Forelimb muscle (tissue), 1 donor: ENCODE results near the gene NXPE4. TPM values are rescaled to one million over a fixed set of nuclear protein-coding genes. Genes with fewer than 3 reads are reported as not detected.
"Not testable (repeated sequence)": the region's sequence is repeated elsewhere in the genome, so short reads cannot be mapped to it uniquely, and the experiment has no call there.

Experiments
- DNase-seq: peaks from one replicate; pipeline ENCODE4 v3.0.0-alpha.2; 2013; ENCODE audit warnings: low read depth
- polyA plus RNA-seq: library from polyadenylated mRNA; unstranded; fragments of 120-200 nt; gene quantifications from one replicate; pipeline ENCODE4 v1.2.1, GENCODE V29; 2013; ENCODE audit not compliant: insufficient read length

Gene NXPE4
- polyA plus RNA-seq, 1 donor = not detected

GRCh38 chr11:114610984-114611944 lies 15.7 kb upstream of the NXPE4 start:
- no peak for DNase-seq

DNA sequence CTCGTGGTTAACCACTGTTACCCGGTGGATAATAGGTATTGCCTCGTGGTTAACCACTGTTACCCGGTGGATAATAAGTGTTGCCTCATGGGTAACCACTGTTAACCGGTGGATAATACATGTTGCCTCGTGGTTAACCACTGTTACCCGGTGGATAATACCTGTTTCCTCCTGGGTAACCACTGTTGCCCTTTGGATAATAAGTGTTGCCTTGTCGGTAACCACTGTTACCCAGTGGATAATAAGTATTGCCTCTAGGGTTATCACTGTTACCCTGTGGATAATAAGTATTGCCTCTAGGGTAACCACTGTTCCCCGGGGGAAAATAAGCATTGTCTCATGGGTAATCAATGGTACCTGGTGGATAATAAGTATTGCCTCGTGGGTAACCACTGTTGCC lies 15.0 kb upstream of the NXPE4 start:
- DNase-seq = no peak

DNA sequence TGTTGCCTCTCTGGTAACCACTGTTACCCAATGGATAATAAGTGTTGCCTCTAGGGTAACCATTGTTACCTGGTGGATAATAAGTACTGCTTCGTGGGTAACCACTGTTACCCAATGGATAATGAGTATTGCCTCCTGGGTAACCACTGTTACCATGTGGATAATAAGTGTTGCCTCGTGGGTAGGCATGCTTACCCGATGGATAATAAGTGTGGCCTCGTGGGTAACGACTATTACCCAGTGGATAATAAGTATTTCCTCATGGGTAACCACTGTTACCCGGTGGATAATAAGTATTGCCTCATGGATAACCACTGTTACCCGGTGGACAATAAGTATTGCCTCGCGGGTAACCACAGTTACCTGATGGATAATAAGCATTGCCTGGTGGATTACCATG lies 13.8 kb upstream of the NXPE4 start:
- DNase-seq = no peak

- not testable (repeated sequence) for DNase-seq
These were observed 13.0 kb upstream of the NXPE4 start for GRCh38 chr11:114608605-114609004.

GRCh38 chr11:114607753-114608459 lies 12.3 kb upstream of the NXPE4 start:
- DNase-seq = no peak

- not testable (repeated sequence) for DNase-seq
These were observed 11.2 kb upstream of the NXPE4 start for GRCh38 chr11:114606802-114607075.

GRCh38 chr11:114606003-114606801 lies 10.6 kb upstream of the NXPE4 start:
- no peak for DNase-seq

DNA sequence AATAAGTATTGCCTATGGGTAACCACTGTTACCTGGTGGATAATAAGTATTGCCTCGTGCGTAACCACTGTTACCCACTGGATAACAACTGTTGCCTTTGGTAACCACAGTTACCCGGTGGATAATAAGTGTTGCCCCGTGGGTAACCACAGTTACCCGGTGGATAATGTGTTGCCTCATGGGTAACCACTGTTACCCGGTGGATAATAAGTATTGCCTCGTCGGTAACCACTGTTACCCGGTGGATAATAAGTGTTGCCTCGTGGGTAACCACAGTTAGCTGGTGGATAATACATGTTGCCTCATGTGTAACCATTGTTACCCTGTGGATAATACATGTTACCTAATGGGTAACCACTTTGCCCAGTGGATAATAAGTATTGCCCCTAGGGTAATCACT lies 9.8 kb upstream of the NXPE4 start:
- DNase-seq = no peak

DNA sequence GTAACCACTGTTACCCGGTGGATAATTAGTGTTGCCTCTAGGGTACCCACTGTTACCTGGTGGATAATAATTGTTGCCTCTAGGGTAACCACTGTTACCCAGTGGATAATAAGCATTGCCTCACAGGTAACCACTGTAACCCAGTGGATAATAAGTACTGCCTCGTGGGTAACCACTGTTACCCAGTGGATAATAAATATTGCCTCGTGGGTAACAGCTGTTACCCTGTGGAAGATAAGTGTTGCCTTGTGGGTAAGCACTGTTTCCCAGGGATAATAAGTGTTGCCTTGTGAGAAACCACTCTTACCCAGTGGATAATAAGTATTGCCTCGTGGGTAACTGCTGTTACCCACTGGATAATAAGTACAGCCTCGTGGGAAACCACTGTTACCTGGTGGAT lies 9.3 kb upstream of the NXPE4 start:
- no peak for DNase-seq

GRCh38 chr11:114604179-114604813 lies 8.7 kb upstream of the NXPE4 start:
- DNase-seq = no peak

DNA sequence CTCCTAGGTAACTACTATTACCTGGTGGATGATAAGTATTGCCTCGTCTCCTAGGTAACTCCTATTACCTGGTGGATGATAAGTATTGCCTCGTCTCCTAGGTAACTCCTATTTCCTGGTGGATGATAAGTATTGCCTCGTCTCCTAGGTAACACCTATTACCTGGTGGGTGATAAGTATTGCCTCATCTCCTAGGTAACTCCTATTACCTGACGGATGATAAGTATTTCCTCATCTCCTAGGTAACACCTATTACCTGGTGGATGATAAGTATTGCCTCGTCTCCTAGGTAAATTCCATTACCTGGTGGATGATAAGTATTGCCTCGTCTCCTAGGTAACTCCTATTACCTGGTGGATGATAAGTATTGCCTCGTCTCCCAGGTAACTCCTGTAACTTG lies 7.6 kb upstream of the NXPE4 start:
- not testable (repeated sequence) for DNase-seq

- DNase-seq = no peak
These were observed 2.9 kb upstream of the NXPE4 start for GRCh38 chr11:114598461-114598860.

DNA sequence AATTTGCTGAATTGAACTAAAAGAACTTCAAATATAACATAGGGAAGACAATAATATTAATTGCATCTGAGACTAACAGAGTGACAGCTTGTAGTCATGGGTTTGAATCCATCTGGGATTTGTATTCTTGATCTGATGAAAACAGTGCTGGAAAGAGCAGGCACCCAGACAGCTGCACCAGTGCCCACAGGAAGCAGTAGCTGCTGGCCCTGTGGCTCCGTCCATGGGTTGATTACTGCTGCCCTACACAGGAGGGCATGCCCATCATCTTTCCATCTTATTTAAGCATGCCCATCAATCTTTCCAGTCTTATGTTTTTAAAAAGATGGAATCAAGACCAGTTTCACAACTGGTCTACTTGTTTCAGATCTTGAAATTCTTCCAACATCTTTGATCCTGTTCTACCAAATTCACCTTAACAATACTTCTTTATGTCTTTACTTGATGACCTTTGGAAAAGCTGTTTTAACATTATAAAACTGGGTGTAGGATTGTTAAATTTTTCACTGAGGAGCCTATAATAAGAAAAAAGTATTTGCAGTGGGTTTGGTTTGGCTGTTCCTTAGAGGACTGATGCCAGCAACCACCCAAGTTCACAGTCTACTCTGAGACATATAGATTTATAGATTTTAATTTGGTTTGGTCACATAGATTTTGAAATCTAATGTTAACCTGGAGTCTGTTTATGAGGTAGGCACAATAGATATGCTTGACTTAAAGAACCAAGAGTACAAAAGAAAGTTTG lies 761 bp upstream of the NXPE4 start:
- DNase-seq = no peak

DNA sequence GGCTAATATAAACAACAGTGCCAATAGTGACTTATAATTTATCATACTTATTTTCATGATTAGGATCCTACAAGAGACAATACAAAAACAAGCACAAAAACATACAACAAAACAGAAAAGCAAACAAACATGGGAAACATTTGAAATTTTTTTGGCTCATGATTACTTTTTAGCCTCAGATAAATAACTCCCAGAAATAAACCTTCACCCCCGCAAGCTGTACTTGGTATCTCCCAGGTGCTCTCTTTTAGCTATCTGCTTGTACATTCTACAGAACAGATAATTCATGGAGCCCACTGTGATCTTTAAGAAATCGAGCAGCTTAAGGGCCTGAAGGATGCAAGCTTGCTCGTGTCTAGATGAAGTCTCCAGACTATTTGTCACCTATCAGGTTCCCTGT lies 883 bp downstream of the NXPE4 start:
- no peak for DNase-seq

DNA sequence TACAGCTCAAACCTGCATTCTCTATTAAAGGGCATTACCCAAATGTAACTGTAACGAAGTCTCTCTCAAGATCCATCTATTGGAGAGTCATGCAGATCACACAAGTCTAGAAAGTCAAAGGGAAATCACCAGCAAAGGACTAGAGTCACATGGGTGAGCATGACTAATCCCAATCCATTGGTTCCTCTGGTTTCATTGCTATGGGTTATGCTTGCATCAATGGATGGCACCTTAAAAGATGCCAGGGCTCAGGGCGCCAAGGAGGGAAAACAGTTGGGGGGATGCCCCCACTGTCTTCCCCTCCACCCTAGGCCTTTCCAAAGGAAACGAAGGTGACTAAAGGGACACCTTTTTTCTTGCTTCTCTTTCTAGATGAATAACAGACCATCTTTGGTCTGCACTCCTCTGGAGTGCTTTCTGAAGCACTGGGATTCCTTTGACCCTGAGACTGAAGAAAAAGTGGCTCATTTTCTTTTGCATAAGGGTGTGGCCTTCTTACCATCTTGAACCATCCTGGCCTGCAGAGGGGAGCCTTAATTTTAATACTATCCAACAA lies 8.1 kb downstream of the NXPE4 start:
- no peak for DNase-seq

- no peak for DNase-seq
These were observed 8.8 kb downstream of the NXPE4 start for GRCh38 chr11:114586797-114587196.

DNA sequence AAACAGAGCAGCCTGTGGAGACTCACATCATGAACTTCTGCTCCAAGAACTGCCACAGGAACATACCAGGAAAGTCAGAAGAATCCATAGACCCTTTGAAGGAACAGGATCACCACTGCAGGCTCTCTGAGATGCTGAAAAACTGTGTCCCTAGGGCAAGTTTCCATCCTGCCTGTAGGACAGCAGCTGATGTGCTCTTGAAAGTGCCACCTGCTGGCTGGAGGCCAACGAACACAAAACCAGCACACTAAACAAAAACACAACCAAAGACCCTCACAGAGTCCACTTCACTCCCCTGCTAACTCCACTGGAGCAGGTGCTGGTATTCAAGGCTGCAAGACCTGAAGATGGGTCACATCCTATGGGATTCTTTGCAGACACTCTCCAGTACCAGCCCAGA lies 23.9 kb downstream of the NXPE4 start:
- DNase-seq = no peak

DNA sequence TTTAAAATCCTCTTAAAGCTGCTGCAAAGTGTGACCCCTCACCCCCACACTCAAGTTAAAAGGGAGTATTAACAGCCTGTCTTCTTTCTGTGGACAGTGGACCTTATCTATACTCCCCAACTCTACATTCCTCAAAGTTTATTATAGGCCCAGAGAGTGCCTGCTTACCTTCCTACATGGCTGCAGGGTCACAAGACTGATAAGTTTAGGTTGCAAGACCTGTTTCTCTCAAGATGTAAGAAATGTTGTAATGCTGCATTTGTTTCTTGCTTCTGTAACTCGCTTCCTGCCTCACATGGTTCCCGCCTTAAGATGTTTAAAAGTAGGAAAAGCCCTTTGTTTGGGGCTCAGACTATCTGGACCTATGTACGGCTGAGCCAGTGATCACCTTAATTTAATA lies 25.8 kb downstream of the NXPE4 start:
- no peak for DNase-seq

GRCh38 chr11:114566276-114566675 lies 29.3 kb downstream of the NXPE4 start:
- DNase-seq = no peak

GRCh38 chr11:114564831-114565230 lies 30.8 kb downstream of the NXPE4 start:
- DNase-seq = peak; percentile 40

- DNase-seq = no peak
These were observed 32.5 kb downstream of the NXPE4 start for GRCh38 chr11:114563077-114563476.
